ENCODE results near the gene FCGR2B.
"Not testable (repeated sequence)": the region's sequence is repeated elsewhere in the genome, so short reads cannot be mapped to it uniquely, and the experiment has no call there.

FCGR2B gene

GRCh38 chr1:161706482-161707347, 43.8 kb downstream of the FCGR2B start, which contains the start of gene FCRLA:
TSS of gene FCRLA (plus strand) at chr1:161707229. CDS start at chr1:161707265, 36 bp downstream.
- no peak for DNase-seq

- DNase-seq = no peak
These were observed 44.6 kb downstream of the FCGR2B start for GRCh38 chr1:161707503-161707902.

DNA sequence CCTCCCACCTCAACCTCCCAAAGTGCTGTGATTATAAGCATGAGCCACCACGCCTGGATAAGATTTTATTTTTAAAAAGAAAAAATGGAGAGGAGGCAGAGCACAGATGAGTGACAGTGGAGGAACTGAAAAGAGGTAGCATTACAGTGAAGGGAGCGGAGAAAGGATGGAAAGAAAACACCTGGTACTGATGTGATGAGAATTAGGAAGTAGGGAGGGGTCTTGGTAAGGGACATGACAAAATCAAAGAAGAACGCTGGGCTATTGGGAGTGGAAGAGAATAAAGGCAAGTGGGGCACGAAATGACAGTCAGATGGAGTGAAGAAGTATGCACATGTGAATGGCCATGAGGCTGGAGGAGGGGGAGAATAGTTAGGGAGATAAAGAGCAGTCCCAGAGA, 46.4 kb downstream of the FCGR2B start:
- no peak for DNase-seq

DNA sequence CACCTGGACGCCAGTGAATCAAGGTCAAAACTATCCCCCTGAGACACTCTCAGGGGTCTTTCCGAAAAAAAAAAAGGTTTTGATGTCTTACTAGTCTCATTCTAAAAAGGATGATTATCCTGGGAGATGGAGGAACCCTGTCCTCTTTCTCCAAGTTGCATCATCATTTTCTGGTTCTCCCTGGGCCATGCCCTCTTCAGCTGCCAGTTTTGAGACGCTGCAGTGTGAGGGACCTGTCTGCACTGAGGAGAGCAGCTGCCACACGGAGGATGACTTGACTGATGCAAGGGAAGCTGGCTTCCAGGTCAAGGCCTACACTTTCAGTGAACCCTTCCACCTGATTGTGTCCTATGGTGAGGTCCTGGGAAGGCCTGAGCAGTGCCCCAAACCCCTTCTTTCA, 47.6 kb downstream of the FCGR2B start:
- DNase-seq = no peak

GRCh38 chr1:161718559-161719324, 55.8 kb downstream of the FCGR2B start:
- no peak for DNase-seq

DNA sequence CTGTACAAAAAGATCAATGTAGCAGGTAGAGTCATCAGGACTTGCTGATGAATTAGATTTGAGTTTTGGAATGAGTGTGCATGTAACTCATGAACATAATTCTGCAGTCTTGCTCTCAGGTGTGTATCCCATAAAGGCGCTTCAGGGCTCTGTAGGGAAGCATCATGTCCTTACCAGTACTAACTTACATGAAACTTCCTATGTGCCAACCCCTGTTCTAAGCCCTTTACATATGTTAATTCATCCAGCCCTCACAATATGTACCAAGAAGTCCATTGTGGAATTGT, 56.3 kb downstream of the FCGR2B start:
- DNase-seq = no peak

DNA sequence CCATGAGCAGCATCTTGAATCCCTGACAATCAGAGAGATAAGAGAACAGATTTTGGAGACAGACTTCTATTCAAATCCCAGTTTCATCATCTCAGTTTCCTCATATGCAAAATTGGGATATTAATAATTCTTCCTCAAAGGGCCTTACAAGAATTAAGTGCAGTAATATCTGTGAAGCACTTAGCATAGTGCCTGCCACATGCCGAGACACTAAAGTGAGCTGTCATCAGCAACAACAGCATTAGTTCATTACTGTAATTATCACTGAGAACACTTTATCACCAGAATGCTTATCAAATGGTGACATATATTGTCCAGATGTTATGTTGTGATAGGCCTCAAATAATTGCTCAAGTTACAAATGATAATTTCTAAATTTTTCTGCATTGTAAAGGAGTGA, 57.5 kb downstream of the FCGR2B start:
- DNase-seq = no peak

DNA sequence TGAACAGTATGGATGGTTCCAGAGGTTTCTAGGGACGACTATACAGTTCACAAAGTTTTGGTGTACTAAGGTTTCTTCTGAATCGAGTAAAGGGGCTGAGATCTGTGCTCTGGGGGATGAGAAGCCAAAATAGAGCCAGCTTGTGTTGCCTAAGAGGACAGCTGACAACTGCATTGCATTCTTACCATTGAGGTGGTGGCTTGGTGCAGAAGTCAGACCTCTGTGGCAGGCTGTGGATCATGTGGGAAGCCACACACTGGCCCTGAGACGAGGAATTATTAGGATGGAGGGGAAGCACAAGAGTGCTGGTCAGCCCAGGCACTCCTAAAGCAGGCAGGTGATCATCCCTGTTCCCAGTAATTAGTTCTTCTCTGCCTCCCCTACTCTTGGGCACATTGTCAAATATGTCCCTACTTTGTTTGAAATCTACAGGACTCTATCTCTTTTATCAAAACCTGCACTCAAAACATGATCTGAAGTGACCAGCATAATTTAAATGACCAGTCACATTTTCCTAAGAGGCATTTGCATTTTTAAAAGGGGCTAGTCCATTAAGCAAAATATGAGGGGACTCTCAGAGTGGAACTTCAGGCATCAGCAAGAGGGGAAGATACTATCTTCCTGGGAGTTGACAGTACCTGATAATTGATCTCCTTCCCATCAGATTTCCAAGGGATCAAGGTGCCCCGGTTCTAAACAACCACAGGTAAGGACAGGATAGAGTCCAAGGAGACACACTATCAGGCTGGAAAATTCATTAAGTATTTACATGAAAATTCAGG, 58.2 kb downstream of the FCGR2B start, which contains the start of gene FCRLB:
FCRLB (plus strand) TSS at position 589 of the 782 bp plus-strand sequence. CDS start 1,129 bp downstream, outside the sequence.
- DNase-seq = no peak

DNA sequence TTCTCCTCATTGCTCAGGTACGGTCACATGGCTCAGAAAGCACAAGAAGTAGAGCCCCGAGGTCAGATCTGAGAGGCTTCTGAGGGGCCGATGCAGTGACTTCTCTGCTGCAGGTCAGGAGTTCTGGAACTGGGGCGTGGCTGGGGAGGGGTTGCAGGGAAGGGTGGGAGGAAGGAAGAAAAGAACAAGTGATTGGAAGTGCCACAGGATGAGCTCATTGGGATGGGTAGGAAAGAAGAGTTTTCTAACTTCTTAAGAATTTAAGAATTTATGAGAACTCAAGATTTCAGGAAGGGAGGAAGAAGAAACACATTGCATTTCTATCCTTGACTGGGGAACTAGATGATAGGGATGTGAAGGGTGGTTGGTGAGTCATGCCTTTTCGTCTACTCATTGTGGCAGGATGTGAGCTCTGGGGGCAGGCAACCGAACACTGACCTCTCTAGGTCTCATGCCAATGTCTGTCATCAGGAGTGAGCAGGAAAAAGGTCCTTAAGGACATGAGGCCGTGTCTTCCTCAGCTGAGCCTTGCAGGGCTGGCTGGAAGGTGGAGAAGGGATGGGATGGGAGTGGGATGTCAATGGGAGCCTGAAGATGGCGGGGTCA, 58.9 kb downstream of the FCGR2B start:
- DNase-seq = peak; percentile 47 to 49

- DNase-seq = no peak
These were observed 59.5 kb downstream of the FCGR2B start for GRCh38 chr1:161722406-161722805.

- DNase-seq = no peak
These were observed 60.7 kb downstream of the FCGR2B start for GRCh38 chr1:161723459-161724141.

DNA sequence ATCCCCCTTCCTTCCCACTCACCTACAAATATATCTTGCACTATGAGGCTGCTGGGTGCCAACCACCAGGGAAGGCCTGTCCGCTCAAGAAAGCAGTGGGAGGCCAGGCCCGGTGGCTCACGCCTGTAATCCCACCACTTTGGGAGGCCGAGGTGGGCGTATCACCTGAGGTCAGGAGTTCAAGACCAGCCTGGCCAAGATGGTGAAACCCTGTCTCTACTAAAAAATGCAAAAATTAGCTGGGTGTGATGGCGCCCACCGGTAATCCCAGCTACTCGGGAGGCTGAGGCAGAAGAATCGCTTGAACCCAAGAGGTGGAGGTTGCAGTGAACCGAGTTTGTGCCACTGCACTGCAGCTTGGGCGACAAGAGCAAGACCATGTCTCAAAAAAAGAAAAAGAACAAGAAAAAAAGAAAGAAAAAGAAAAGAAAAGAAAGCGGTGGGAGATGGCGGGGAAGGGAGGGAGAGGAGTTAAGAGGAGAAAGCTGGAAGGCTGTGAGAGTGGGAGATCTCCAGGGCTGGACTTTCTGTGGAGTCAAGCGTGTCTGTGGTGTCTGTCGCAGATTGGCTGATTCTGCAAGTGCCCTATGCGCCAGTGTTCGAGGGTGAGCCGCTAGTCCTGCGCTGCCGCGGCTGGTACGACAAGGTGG, 62.4 kb downstream of the FCGR2B start:
- DNase-seq = not testable (repeated sequence)

DNA sequence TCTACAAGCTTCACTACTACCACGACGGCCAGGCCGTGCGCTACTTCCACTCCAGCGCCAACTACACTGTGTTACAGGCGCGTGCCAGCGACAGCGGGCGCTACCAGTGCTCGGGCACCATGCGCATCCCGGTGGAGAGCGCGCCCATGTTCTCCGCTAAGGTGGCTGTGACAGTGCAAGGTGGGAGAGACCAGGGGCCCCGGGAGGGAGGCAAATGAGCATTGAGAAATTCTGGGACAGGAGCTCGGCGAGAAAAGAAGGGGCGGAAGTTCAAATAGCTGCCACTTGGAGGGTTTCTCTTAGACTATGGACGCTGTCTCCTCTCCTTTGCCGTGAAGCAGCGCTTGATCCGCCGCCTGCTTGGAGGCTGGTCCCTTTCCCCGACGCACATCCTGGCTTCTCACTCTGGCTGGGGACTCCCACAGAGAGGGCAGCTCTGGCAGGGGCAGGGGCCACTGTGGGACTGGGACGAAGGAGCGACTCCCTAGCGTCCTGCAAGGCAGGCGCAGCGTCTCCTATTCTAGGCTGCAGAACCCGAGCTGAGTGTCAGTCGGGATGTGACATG, 63.0 kb downstream of the FCGR2B start:
- DNase-seq = peak; percentile 39 to 55

DNA sequence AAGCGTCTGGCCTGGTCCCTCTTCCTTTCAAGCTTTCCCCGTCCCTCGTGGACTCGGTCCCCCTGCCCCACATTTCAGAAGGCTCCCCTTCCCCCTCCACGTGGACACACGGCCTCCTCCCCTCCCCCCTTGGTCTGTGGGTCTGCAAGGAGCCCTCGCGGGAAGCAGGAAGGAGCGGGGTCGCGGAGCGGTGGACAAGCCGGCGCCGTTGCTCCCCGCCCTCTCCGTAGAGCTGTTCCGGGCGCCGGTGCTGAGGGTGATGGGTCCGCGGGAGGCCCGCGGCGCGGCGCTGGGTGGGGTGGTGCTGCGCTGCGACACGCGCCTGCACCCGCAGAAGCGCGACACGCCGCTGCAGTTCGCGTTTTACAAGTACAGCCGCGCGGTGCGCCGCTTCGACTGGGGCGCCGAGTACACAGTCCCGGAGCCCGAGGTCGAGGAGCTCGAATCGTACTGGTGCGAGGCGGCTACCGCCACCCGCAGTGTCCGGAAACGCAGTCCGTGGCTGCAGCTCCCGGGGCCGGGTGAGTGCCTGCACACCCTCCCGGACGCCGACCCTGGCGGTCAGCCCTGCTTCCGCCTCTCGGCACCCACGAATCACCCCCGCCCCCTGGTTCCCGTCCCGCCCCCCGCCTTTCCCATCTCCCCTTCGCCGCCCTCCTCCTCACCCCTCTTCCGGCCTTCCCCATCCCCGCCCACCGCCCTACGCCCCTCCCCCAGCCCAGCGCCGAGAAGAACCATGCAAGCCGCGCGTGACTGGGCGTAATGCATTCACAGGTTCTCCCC, 63.7 kb downstream of the FCGR2B start:
- DNase-seq = peak; percentile 21 to 23

DNA sequence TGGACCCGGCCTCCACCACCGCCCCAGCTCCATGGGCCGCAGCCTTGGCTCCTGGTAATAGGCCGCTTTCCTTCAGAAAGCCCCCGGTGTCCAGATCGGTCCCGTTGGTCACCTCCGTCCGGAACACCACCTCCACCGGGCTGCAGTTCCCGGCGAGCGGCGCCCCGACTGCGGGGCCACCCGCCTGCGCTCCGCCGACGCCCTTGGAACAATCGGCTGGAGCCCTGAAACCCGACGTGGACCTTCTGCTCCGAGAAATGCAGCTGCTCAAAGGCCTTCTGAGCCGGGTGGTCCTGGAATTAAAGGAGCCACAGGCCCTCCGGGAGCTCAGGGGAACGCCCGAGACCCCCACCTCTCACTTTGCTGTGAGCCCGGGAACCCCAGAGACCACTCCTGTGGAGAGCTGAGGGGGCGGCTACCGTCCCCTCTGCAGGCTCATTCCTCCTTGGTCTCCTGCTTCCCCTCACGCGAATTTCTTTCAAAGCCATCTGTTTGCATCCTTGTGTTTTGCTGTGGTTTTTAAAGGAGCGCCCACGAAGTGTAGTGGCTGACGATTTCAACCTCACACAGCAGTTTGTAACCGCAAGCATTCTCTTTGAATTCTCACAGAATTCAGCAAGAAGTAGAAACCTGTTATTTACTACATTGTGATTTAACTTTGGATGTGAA, 64.4 kb downstream of the FCGR2B start:
- peak in 1 of 2 experiments; percentile 12 for DNase-seq
